ENCODE results near the gene TTLL9. TPM values are rescaled to one million over a fixed set of nuclear protein-coding genes. Genes with fewer than 3 reads are reported as not detected.
A peak's percentile ranks its signal among the peaks of the same experiment; 100 is the strongest.

TTLL9 gene
- total and polyA plus RNA-seq, 2 of the 13 experiments (the other 11 are each of a cell fraction or from before 2014, with no cell fraction given): not detected

- peak; percentile 66; the same call in 1 of the 2 replicates for TF ChIP-seq TFAP4 (IDR thresholded peaks at IDR 0.05; ENCODE audit: borderline replicate concordance, low read depth)
- TF ChIP-seq HINFP (CRISPR knock-in tag; IDR thresholded peaks at IDR 0.05; ENCODE audit: low read depth): no peak
- no peak for TF ChIP-seq YY1 (IDR thresholded peaks at IDR 0.05; ENCODE audit: insufficient read depth, insufficient replicate concordance, low read depth, low read length)
- no peak for TF ChIP-seq ZNF512B (CRISPR knock-in tag; IDR thresholded peaks at IDR 0.05; ENCODE audit: borderline replicate concordance)
- TF ChIP-seq ZNF550 (CRISPR knock-in tag; IDR thresholded peaks at IDR 0.05; ENCODE audit: borderline replicate concordance): no peak
- no peak for TF ChIP-seq PREB (CRISPR knock-in tag; IDR thresholded peaks at IDR 0.05)
- 0 out of 2 replicates have a peak, but pooled peaks have one; percentile 47 for TF ChIP-seq ZFX (CRISPR knock-in tag; IDR thresholded peaks at IDR 0.05; ENCODE audit: low read depth)
- TF ChIP-seq MAF1 (CRISPR knock-in tag; IDR thresholded peaks at IDR 0.05; ENCODE audit: borderline replicate concordance): no peak
- no peak; the same call in 1 of the 2 replicates for TF ChIP-seq ETV5 (CRISPR knock-in tag; IDR thresholded peaks at IDR 0.05; ENCODE audit: borderline replicate concordance)
- no peak for TF ChIP-seq ZNF543 (CRISPR knock-in tag; IDR thresholded peaks at IDR 0.05)
- 0 out of 2 replicates have a peak, but pooled peaks have one; percentile 0 for TF ChIP-seq ZNF274 (CRISPR knock-in tag; IDR thresholded peaks at IDR 0.05)
- peak; percentile 65; the same call in 1 of the 2 replicates for TF ChIP-seq JUN (CRISPR knock-in tag; IDR thresholded peaks at IDR 0.05)
- TF ChIP-seq ZNF644 (CRISPR knock-in tag; IDR thresholded peaks at IDR 0.05; ENCODE audit: low read depth): peak; percentile 68
- no peak for TF ChIP-seq ZNF382 (CRISPR knock-in tag; IDR thresholded peaks at IDR 0.05; ENCODE audit: borderline replicate concordance)
- TF ChIP-seq ZNF362 (CRISPR knock-in tag; IDR thresholded peaks at IDR 0.05; ENCODE audit: borderline replicate concordance): no peak
- peak; percentile 9; the same call in 1 of the 2 replicates for TF ChIP-seq PHF20 (CRISPR knock-in tag; IDR thresholded peaks at IDR 0.05)
- TF ChIP-seq TSC22D2 (CRISPR knock-in tag; IDR thresholded peaks at IDR 0.05; ENCODE audit: borderline replicate concordance): no peak
- TF ChIP-seq ZNF768 (CRISPR knock-in tag; IDR thresholded peaks at IDR 0.05): peak; percentile 87; the same call in 1 of the 2 replicates
- TF ChIP-seq HOXD1 (CRISPR knock-in tag; IDR thresholded peaks at IDR 0.05): no peak
Measured at GRCh38 chr20:31835977-31836852, 34.2 kb upstream of the TTLL9 start (continued).

All from HepG2 (cell line).